GM19372 (cell line): ENCODE measurements around the gene ASIC4.

ENCODE experiments used
- ATAC-seq: cut with Tn5 transposase; IDR thresholded peaks from one replicate; pipeline ENCODE4 v1.9.1; 2021; ENCODE audit warnings: mild to moderate bottlenecking, low read depth, moderate library complexity; ENCODE audit not compliant: unreplicated experiment

ASIC4 gene

GRCh38 chr2:219480004-219480403 is 34.3 kb upstream of the ASIC4 start:
- no peak for ATAC-seq

GRCh38 chr2:219482674-219483405 is 31.4 kb upstream of the ASIC4 start:
- no peak for ATAC-seq

- ATAC-seq, result no peak
Measured at GRCh38 chr2:219483451-219484342, 30.6 kb upstream of the ASIC4 start.

- no peak for ATAC-seq
Measured at GRCh38 chr2:219484343-219485200, 29.7 kb upstream of the ASIC4 start.

- no peak for ATAC-seq
Measured at GRCh38 chr2:219485201-219485580, 29.1 kb upstream of the ASIC4 start.

- ATAC-seq, result no peak
Measured at GRCh38 chr2:219486380-219486959, 27.8 kb upstream of the ASIC4 start.

GRCh38 chr2:219488149-219488843 is 26.0 kb upstream of the ASIC4 start:
- ATAC-seq, result no peak

- ATAC-seq, result no peak
Measured at GRCh38 chr2:219488844-219489194, 25.5 kb upstream of the ASIC4 start.

- no peak for ATAC-seq
Measured at GRCh38 chr2:219489315-219489714, 25.0 kb upstream of the ASIC4 start.

GRCh38 chr2:219490186-219490585 is 24.1 kb upstream of the ASIC4 start:
- ATAC-seq, result no peak

- ATAC-seq, result no peak
Measured at GRCh38 chr2:219490600-219491130, 23.6 kb upstream of the ASIC4 start.

GRCh38 chr2:219491278-219491963 is 22.9 kb upstream of the ASIC4 start:
- no peak for ATAC-seq

- ATAC-seq, result no peak
Measured at GRCh38 chr2:219492575-219492974, 21.7 kb upstream of the ASIC4 start.

- no peak for ATAC-seq
Measured at GRCh38 chr2:219493086-219493485, 21.2 kb upstream of the ASIC4 start.

- no peak for ATAC-seq
Measured at GRCh38 chr2:219494952-219495530, 19.2 kb upstream of the ASIC4 start.

GRCh38 chr2:219495531-219496122 is 18.7 kb upstream of the ASIC4 start:
- no peak for ATAC-seq

GRCh38 chr2:219496247-219496824 is 17.9 kb upstream of the ASIC4 start:
- no peak for ATAC-seq
